GM12878 (cell line): ENCODE data around the gene FARS2.

Experiments used
- BHLHE40 ChIP-seq, 2 experiments: fragments of 450-650 bp in 1 of 2; IDR thresholded peaks; 2 replicates each; pipeline ENCODE4 v1.6.1; 2011 to 2017; ENCODE audit warnings: low read depth in 2 of 2, borderline replicate concordance in 1 of 2, improper control_type of control experiment in 1 of 2, low read length in 1 of 2, mild to moderate bottlenecking in 1 of 2
- EZH2 ChIP-seq: IDR thresholded peaks from 2 replicates; pipeline ENCODE4 v1.6.1; 2012; ENCODE audit warnings: low read depth, mild to moderate bottlenecking, control low read depth, inconsistent platforms, low read length, borderline replicate concordance; ENCODE audit not compliant: control insufficient read depth
- ZSCAN29 ChIP-seq: fragments of 450-650 bp; IDR thresholded peaks from 2 replicates; pipeline ENCODE4 v1.6.1; 2017; ENCODE audit warnings: mild to moderate bottlenecking, moderate library complexity
- TF ChIP-seq, protein P1 (sequence below), 3 experiments: IDR thresholded peaks in 2 of 3; conservative IDR thresholded peaks in 1 of 3; 2 replicates each; pipeline ENCODE4 v1.5.1; 2011; ENCODE audit warnings: low read depth in 3 of 3, low read length in 3 of 3, mild to moderate bottlenecking in 3 of 3, control low read depth in 2 of 3, moderate library complexity in 2 of 3, inconsistent platforms in 1 of 3, mixed read lengths in 1 of 3; ENCODE audit not compliant: control insufficient read depth in 2 of 3, insufficient read depth in 1 of 3; ENCODE audit errors: extremely low read depth in 1 of 3
- TF ChIP-seq, protein P2 (sequence below): IDR thresholded peaks from 2 replicates; pipeline ENCODE4 v1.6.1; 2012; ENCODE audit warnings: low read depth, low read length, improper control_type of control experiment
- TF ChIP-seq, protein P3 (sequence below): fragments of 150-350 bp; IDR thresholded peaks from 2 replicates; pipeline ENCODE4 v1.6.1; 2016; ENCODE audit warnings: low read depth, low read length

- TF ChIP-seq, protein P1, sequence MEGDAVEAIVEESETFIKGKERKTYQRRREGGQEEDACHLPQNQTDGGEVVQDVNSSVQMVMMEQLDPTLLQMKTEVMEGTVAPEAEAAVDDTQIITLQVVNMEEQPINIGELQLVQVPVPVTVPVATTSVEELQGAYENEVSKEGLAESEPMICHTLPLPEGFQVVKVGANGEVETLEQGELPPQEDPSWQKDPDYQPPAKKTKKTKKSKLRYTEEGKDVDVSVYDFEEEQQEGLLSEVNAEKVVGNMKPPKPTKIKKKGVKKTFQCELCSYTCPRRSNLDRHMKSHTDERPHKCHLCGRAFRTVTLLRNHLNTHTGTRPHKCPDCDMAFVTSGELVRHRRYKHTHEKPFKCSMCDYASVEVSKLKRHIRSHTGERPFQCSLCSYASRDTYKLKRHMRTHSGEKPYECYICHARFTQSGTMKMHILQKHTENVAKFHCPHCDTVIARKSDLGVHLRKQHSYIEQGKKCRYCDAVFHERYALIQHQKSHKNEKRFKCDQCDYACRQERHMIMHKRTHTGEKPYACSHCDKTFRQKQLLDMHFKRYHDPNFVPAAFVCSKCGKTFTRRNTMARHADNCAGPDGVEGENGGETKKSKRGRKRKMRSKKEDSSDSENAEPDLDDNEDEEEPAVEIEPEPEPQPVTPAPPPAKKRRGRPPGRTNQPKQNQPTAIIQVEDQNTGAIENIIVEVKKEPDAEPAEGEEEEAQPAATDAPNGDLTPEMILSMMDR (IDR thresholded peaks at IDR 0.05 in 2 of 3, conservative IDR thresholded peaks at IDR 0.05 in 1 of 3; ENCODE audit: control insufficient read depth in 2 of 3, extremely low read depth in 1 of 3, insufficient read depth in 1 of 3, low read depth in 3 of 3, low read length in 3 of 3): no peak
- TF ChIP-seq, protein P2, sequence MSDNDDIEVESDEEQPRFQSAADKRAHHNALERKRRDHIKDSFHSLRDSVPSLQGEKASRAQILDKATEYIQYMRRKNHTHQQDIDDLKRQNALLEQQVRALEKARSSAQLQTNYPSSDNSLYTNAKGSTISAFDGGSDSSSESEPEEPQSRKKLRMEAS: no peak
- TF ChIP-seq, protein P3, sequence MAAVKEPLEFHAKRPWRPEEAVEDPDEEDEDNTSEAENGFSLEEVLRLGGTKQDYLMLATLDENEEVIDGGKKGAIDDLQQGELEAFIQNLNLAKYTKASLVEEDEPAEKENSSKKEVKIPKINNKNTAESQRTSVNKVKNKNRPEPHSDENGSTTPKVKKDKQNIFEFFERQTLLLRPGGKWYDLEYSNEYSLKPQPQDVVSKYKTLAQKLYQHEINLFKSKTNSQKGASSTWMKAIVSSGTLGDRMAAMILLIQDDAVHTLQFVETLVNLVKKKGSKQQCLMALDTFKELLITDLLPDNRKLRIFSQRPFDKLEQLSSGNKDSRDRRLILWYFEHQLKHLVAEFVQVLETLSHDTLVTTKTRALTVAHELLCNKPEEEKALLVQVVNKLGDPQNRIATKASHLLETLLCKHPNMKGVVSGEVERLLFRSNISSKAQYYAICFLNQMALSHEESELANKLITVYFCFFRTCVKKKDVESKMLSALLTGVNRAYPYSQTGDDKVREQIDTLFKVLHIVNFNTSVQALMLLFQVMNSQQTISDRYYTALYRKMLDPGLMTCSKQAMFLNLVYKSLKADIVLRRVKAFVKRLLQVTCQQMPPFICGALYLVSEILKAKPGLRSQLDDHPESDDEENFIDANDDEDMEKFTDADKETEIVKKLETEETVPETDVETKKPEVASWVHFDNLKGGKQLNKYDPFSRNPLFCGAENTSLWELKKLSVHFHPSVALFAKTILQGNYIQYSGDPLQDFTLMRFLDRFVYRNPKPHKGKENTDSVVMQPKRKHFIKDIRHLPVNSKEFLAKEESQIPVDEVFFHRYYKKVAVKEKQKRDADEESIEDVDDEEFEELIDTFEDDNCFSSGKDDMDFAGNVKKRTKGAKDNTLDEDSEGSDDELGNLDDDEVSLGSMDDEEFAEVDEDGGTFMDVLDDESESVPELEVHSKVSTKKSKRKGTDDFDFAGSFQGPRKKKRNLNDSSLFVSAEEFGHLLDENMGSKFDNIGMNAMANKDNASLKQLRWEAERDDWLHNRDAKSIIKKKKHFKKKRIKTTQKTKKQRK: no peak
- no peak for TF ChIP-seq EZH2
- TF ChIP-seq ZSCAN29: no peak
- no peak for TF ChIP-seq BHLHE40 (IDR thresholded peaks at IDR 0.05; ENCODE audit: borderline replicate concordance in 1 of 2, low read depth in 2 of 2, low read length in 1 of 2)
These were observed 349.3 kb downstream of the FARS2 start for GRCh38 chr6:5610640-5611039.
